Mesendoderm (in vitro differentiated cells): Measurements from ENCODE around the gene HCFC1R1.
"Not testable (repeated sequence)": the region's sequence is repeated elsewhere in the genome, so short reads cannot be mapped to it uniquely, and the experiment has no call there.

Experiments used
- DNase-seq: peaks from one replicate; pipeline ENCODE4 v3.0.0; 2013
- H2AK5ac ChIP-seq: 2 replicates; pipeline ENCODE4 v1.6.1; 2013; ENCODE audit warnings: low read length, inconsistent platforms
- H2BK120ac ChIP-seq: 2 replicates; pipeline ENCODE4 v1.6.1; 2013; ENCODE audit warnings: low read depth, mild to moderate bottlenecking, low read length, moderate library complexity, mixed read lengths
- H2BK15ac ChIP-seq: replicated peaks from 2 replicates; pipeline ENCODE4 v1.6.1; 2013; ENCODE audit warnings: low read depth, mild to moderate bottlenecking, moderate library complexity
- H2BK5ac ChIP-seq: 2 replicates; pipeline ENCODE4 v1.6.1; 2013; ENCODE audit warnings: low read length, inconsistent platforms
- H3K18ac ChIP-seq: 2 replicates; pipeline ENCODE4 v1.6.1; 2013; ENCODE audit warnings: mild to moderate bottlenecking, low read length, mixed read lengths
- H3K23ac ChIP-seq: one replicate; pipeline ENCODE4 v1.6.1; 2013; ENCODE audit warnings: low read length
- H3K27ac ChIP-seq: 2 replicates; pipeline ENCODE4 v1.5.1; 2013; ENCODE audit warnings: low read depth, mild to moderate bottlenecking, inconsistent platforms, low read length, moderate library complexity
- H3K27me3 ChIP-seq: 2 replicates; pipeline ENCODE4 v1.6.1; 2013; ENCODE audit warnings: low read length, control low read depth, mild to moderate bottlenecking, inconsistent platforms; ENCODE audit not compliant: insufficient read depth, poor library complexity
- H3K36me3 ChIP-seq: 2 replicates; pipeline ENCODE4 v1.6.1; 2013; ENCODE audit warnings: low read length, inconsistent platforms; ENCODE audit not compliant: control insufficient read depth, insufficient read depth
- H3K4ac ChIP-seq: one replicate; pipeline ENCODE4 v1.6.1; 2013; ENCODE audit warnings: low read depth, mild to moderate bottlenecking, low read length, moderate library complexity
- H3K4me1 ChIP-seq: 2 replicates; pipeline ENCODE4 v1.6.1; 2013; ENCODE audit warnings: low read depth, low read length, inconsistent platforms; ENCODE audit not compliant: control insufficient read depth
- H3K4me2 ChIP-seq: 2 replicates; pipeline ENCODE4 v1.6.1; 2013; ENCODE audit warnings: low read length
- H3K4me3 ChIP-seq: 2 replicates; pipeline ENCODE4 v1.5.1; 2013; ENCODE audit warnings: mild to moderate bottlenecking, low read length
- H3K56ac ChIP-seq: one replicate; pipeline ENCODE4 v1.6.1; 2013; ENCODE audit warnings: low read length
- H3K79me1 ChIP-seq: 2 replicates; pipeline ENCODE4 v1.6.1; 2013; ENCODE audit warnings: low read length, inconsistent platforms
- H3K79me2 ChIP-seq: 2 replicates; pipeline ENCODE4 v1.6.1; 2013; ENCODE audit warnings: mild to moderate bottlenecking, low read length; ENCODE audit not compliant: control insufficient read depth, insufficient read depth
- H3K9ac ChIP-seq: 2 replicates; pipeline ENCODE4 v1.6.1; 2013; ENCODE audit warnings: low read length, inconsistent platforms
- H4K5ac ChIP-seq: one replicate; pipeline ENCODE4 v1.6.1; 2013; ENCODE audit warnings: low read length
- H4K8ac ChIP-seq: one replicate; pipeline ENCODE4 v1.6.1; 2013; ENCODE audit warnings: low read depth, mild to moderate bottlenecking, control low read depth, low read length, moderate library complexity
- WGBS: extraction: QIAGEN DNeasy Blood & Tissue Kit; methylation state at CpG from one replicate; pipeline ENCODE4 v1.1.7; 2013; ENCODE audit warnings: low lambda C conversion rate, missing lambda C conversion rate; ENCODE audit not compliant: insufficient coverage; ENCODE audit errors: extremely low coverage; 5-methylcytosine and 5-hydroxymethylcytosine counted together

Gene HCFC1R1

GRCh38 chr16:3070608-3071111, 46.9 kb upstream of the HCFC1R1 start:
- Histone ChIP-seq H2AK5ac (no peak overlapping the region), H3K27me3 (no peaks in the 10 kb centered on the region), H3K36me3 (no peaks in the 10 kb centered on the region), H3K4me2 (no peak overlapping the region), H3K79me1 (no peaks in the 10 kb centered on the region), H2BK5ac (no peak overlapping the region), H4K8ac (no peak overlapping the region), H3K18ac (no peak overlapping the region), H3K27ac (no peak overlapping the region), H3K23ac (no peak overlapping the region), H2BK120ac (no peak overlapping the region), H3K79me2 (no peaks in the 10 kb centered on the region), H3K56ac (no peak overlapping the region), H3K4me1 (no peaks in the 10 kb centered on the region), H4K5ac (no peak overlapping the region), H2BK15ac (no peak overlapping the region), H3K9ac (no peak overlapping the region), H3K4ac (no peak overlapping the region), H3K4me3 (no peak overlapping the region)
- whole genome bisulfite sequencing: no CpG with 5 or more reads among the region's 9 CpGs
- DNase-seq: no peak

DNA sequence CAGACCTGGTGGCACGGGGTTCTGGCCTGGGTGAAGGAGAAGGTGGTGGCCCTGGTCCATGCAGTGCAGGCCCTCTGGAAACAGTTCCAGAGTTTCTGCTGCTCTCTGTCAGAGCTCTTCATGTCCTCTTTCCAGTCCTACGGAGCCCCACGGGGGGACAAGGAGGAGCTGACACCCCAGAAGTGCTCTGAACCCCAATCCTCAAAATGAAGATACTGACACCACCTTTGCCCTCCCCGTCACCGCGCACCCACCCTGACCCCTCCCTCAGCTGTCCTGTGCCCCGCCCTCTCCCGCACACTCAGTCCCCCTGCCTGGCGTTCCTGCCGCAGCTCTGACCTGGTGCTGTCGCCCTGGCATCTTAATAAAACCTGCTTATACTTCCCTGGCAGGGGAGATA, 45.4 kb upstream of the HCFC1R1 start:
- not testable (repeated sequence) for H2BK5ac ChIP-seq, H3K27ac ChIP-seq, H4K8ac ChIP-seq, DNase-seq, H3K79me1 ChIP-seq, H3K56ac ChIP-seq, H3K79me2 ChIP-seq, H2BK15ac ChIP-seq, H3K4me2 ChIP-seq, H3K36me3 ChIP-seq, H3K27me3 ChIP-seq, H2AK5ac ChIP-seq, H3K4me3 ChIP-seq, H4K5ac ChIP-seq, H2BK120ac ChIP-seq, H3K18ac ChIP-seq, H3K4me1 ChIP-seq, H3K9ac ChIP-seq, H3K4ac ChIP-seq, H3K23ac ChIP-seq
- WGBS: no CpG with 5 or more reads among the region's 11 CpGs

- H3K9ac ChIP-seq: no peak overlapping the region
- H3K4ac ChIP-seq: no peak overlapping the region
- H2BK5ac ChIP-seq: no peak overlapping the region
- H2BK120ac ChIP-seq: no peak overlapping the region
- H2AK5ac ChIP-seq: no peak overlapping the region
- no CpG with 5 or more reads among the region's 4 CpGs for WGBS
- no peak overlapping the region for H4K5ac ChIP-seq
- DNase-seq: no peak
- H2BK15ac ChIP-seq: no peak overlapping the region
- H3K27me3 ChIP-seq: no peaks in the 10 kb centered on the region
- no peak overlapping the region for H4K8ac ChIP-seq
- no peak overlapping the region for H3K56ac ChIP-seq
- H3K4me1 ChIP-seq: no peaks in the 10 kb centered on the region
- no peaks in the 10 kb centered on the region for H3K79me2 ChIP-seq
- H3K18ac ChIP-seq: no peak overlapping the region
- no peak overlapping the region for H3K23ac ChIP-seq
- no peaks in the 10 kb centered on the region for H3K79me1 ChIP-seq
- no peak overlapping the region for H3K4me3 ChIP-seq
- H3K4me2 ChIP-seq: no peak overlapping the region
- no peak overlapping the region for H3K27ac ChIP-seq
- no peaks in the 10 kb centered on the region for H3K36me3 ChIP-seq
Observed at GRCh38 chr16:3068487-3068886, 44.7 kb upstream of the HCFC1R1 start.

- Histone ChIP-seq H2BK15ac (no peak overlapping the region), H3K4me1 (no peaks in the 10 kb centered on the region), H3K79me2 (no peaks in the 10 kb centered on the region), H3K27ac (no peak overlapping the region), H3K56ac (no peak overlapping the region), H3K27me3 (no peaks in the 10 kb centered on the region), H3K4me2 (no peak overlapping the region), H2AK5ac (no peak overlapping the region), H4K5ac (no peak overlapping the region), H3K4me3 (no peak overlapping the region), H3K79me1 (no peaks in the 10 kb centered on the region), H3K36me3 (no peaks in the 10 kb centered on the region), H3K9ac (no peak overlapping the region), H3K18ac (no peak overlapping the region), H3K4ac (no peak overlapping the region), H4K8ac (no peak overlapping the region), H3K23ac (no peak overlapping the region), H2BK120ac (no peak overlapping the region), H2BK5ac (no peak overlapping the region)
- WGBS: no CpG with 5 or more reads among the region's 7 CpGs
- no peak for DNase-seq
Observed at GRCh38 chr16:3066440-3066748, 42.7 kb upstream of the HCFC1R1 start.

DNA sequence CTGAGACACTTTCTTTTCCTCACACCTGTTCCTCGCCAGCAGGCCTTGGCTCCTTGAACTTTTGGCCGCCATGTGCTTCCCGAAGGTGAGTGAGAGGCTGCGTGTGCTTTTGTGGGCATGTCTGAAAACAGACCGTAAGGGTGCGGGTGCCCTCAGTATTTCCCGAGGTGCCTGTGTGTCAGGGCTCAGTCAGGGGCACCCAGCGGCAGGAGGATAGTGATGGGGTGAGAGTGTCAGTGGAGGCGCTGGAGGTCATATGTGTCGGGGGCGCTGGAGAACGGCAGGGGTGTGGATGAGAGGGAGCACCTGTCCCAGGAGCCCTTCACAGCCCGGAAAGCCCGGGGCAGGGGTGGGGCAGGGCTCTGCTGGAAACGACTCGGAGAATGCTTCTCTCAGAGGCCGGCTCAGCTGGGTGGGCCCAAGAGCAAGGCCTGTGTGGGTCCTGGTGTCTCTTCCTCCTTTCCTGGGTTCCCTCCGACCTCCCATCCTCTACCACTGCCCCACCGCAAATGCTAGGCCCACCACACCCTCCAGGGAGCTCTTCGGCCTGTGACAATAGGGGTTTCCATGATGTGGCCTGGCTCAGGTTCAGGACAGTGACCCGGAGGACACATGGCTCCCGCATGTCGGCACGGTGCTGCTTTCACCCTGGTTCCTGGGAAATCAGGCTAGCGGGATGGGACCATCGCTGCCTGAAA, 42.1 kb upstream of the HCFC1R1 start:
- Histone ChIP-seq H3K79me2 (no peaks in the 10 kb centered on the region), H3K4me3 (no peak overlapping the region), H3K4me1 (no peaks in the 10 kb centered on the region), H3K4me2 (no peak overlapping the region), H2BK5ac (no peak overlapping the region), H2AK5ac (no peak overlapping the region), H3K27ac (no peak overlapping the region), H3K23ac (no peak overlapping the region), H3K36me3 (no peaks in the 10 kb centered on the region), H3K18ac (no peak overlapping the region), H3K4ac (no peak overlapping the region), H3K27me3 (no peaks in the 10 kb centered on the region), H4K5ac (no peak overlapping the region), H4K8ac (no peak overlapping the region), H3K79me1 (no peaks in the 10 kb centered on the region), H3K56ac (no peak overlapping the region), H2BK15ac (no peak overlapping the region), H2BK120ac (no peak overlapping the region), H3K9ac (no peak overlapping the region)
- DNase-seq: no peak
- no CpG with 5 or more reads among the region's 26 CpGs for WGBS
